Measurements from ENCODE around the gene RPL15.
"Not testable (repeated sequence)": the region's sequence is repeated elsewhere in the genome, so short reads cannot be mapped to it uniquely, and the experiment has no call there.

Gene RPL15

DNA sequence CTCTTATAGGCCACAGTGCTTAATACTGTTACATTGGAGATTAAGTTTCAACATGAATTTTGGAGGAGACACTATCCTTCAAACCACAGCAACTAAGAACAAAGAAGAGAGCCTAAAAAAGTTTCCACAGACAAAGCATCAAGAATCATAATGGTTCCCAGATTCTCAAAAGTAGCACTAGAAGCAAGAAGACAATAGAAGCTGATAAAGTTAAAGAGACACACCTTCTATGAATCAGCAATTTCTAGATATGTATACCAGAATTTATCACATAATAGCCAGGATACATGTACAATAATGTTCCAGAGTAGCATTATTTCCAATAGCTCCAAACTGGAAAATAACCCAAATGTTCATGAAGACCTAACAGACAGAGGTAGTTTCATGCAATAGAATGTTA lies 12.4 kb upstream of the RPL15 start:
- DNase-seq (ENCODE audit: extremely low spot score) = no peak
- TF ChIP-seq, protein P1, sequence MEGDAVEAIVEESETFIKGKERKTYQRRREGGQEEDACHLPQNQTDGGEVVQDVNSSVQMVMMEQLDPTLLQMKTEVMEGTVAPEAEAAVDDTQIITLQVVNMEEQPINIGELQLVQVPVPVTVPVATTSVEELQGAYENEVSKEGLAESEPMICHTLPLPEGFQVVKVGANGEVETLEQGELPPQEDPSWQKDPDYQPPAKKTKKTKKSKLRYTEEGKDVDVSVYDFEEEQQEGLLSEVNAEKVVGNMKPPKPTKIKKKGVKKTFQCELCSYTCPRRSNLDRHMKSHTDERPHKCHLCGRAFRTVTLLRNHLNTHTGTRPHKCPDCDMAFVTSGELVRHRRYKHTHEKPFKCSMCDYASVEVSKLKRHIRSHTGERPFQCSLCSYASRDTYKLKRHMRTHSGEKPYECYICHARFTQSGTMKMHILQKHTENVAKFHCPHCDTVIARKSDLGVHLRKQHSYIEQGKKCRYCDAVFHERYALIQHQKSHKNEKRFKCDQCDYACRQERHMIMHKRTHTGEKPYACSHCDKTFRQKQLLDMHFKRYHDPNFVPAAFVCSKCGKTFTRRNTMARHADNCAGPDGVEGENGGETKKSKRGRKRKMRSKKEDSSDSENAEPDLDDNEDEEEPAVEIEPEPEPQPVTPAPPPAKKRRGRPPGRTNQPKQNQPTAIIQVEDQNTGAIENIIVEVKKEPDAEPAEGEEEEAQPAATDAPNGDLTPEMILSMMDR (IDR thresholded peaks at IDR 0.05; ENCODE audit: control extremely low read depth, extremely low read depth, low read depth, missing control alignments) = no peak
- ChIA-PET POLR2A (no interaction called here), CTCF (no interaction called here)

DNA sequence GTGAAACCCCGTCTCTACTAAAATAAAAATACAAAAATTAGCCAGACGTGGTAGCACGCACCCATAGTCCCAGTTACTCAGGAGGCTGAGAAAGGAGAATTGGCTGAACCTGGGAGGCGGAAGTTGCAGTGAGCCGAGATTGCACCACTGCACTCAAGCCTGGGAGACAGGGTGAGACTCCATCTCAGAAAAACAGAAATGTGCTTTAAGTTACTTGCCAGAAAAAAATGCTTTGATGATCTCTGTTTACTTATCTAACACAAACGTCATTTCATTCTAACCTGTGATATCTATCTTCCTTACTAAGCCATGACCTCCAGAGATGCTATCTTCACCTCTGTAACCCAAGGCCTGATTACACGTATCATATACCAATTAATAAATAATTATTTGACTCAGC lies 7.6 kb upstream of the RPL15 start:
- POLR2A ChIA-PET = no interaction called here
- CTCF ChIA-PET = no interaction called here
- TF ChIP-seq, protein P1 (IDR thresholded peaks at IDR 0.05; ENCODE audit: control extremely low read depth, extremely low read depth, low read depth, missing control alignments) = no peak
- DNase-seq (ENCODE audit: extremely low spot score) = no peak

DNA sequence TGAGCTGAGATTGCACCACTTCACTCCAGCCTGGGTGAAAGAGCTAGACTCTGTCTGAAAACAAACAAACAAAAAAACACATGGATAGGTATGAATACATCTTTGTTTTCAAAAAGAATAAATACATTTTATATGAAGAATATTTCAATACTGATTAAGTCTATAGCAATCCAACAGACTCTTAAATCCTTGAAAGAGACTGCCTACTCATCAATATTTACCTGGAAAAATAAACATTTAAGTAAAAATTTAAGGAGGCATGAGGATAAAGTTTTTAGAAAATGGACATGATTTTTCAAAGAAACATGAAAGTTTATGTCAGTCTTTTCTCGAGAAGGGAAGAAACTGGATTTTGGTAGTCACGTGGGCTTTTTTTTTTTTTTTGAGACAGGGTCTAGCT lies 5.5 kb upstream of the RPL15 start:
- ChIA-PET CTCF (interaction anchor here (2.5 kb wide), 1 partner anchor 23 kb away, joined by 9 read pairs; no protein-coding TSS in a partner anchor), POLR2A (no interaction called here)
- no peak for DNase-seq (ENCODE audit: extremely low spot score)
- TF ChIP-seq, protein P1 (IDR thresholded peaks at IDR 0.05; ENCODE audit: control extremely low read depth, extremely low read depth, low read depth, missing control alignments) = no peak

DNA sequence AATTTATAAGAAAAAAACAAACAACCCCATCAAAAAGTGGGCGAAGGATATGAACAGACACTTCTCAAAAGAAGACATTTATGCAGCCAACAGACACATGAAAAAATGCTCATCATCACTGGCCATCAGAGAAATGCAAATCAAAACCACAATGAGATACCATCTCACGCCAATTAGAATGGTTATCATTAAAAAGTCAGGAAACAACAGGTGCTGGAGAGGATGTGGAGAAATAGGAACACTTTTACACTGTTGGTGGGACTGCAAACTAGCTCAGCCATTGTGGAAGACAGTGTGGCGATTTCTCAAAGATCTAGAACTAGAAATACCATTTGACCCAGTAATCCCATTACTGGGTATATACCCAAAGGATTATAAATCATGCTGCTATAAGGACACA lies 4.6 kb upstream of the RPL15 start:
- POLR2A ChIA-PET; DNase-seq (ENCODE audit: extremely low spot score): not testable (repeated sequence)
- CTCF ChIA-PET = interaction anchor here (2.5 kb wide), 1 partner anchor 24 kb away, joined by 9 read pairs; no protein-coding TSS in a partner anchor

DNA sequence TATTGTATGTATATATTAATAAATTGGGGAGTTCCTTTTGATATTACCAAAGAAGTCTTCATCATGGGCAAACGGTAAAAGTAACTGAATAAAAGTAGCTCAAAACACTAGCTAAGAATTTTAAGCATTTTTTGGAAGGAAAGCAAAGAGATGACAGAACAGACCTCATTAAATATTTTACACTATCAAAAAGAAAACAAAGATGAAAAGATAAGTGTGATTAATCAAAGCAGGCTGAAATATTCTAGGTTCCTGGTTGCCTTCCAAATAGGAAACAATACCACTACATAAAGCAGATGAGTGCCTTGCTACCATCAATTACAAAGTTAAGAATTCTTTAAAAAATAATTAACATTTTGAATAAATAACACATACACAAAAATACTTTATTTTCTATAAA lies 3.8 kb upstream of the RPL15 start:
- TF ChIP-seq, protein P1 (IDR thresholded peaks at IDR 0.05; ENCODE audit: control extremely low read depth, extremely low read depth, low read depth, missing control alignments) = no peak
- no peak for DNase-seq (ENCODE audit: extremely low spot score)
- CTCF ChIA-PET = interaction anchor here (0.9 to 1.5 kb wide), 3 partner anchors 51 to 67 kb away, joined by 3 read pairs; no protein-coding TSS in a partner anchor
- POLR2A ChIA-PET = no interaction called here

DNA sequence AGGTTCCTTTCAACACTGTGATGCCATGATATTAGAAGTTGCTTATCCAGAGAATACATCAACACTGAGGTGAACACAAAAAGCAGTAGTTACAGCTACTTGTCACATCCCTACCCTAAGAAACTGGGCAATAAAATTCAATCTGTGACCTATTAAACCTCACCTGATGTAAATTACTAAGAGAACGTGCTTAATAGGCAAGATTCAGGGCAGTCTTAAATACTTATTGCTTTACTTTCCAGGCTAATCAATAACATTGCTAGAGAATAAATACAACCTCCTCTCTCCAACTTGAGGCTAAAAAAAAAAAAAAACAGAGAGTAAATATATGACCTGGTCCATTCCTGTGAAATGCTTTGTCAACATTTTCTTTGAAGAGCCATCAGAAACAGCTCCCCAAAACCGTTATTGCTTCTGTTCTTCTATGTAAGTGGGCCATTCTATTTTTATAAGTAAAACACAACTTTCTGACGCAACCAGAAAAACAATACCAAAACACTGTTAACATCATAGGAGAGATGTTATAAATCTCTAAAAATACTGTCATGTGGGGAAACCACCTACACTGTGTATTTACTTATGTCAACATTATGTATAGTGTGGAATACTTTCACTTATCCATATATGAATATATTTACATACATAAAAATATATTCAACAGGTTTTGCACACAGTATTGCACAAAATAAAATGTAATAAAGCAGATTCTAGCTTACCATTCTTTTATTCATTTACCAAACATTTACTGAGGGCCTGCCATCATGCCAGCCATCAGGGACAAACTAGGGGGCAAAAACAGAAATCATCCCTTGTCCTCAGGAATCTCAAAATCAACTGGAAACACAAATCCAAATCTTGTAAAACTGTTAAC lies 2.8 kb upstream of the RPL15 start:
- ChIA-PET CTCF (interaction anchor here (0.9 to 1.5 kb wide), 3 partner anchors 52 to 68 kb away, joined by 3 read pairs; no protein-coding TSS in a partner anchor), POLR2A (no interaction called here)

More for the DNA sequence above, 2.8 kb upstream of the RPL15 start:
- peak; percentile 13 for DNase-seq (ENCODE audit: extremely low spot score)
- TF ChIP-seq, protein P1 (IDR thresholded peaks at IDR 0.05; ENCODE audit: control extremely low read depth, extremely low read depth, low read depth, missing control alignments) = no peak

Data from GM10248 (cell line).